BJ (cell line): ENCODE measurements around the gene HTT-AS. TPM values are rescaled to one million over a fixed set of nuclear protein-coding genes. Genes with fewer than 3 reads are reported as not detected.
"Not testable (repeated sequence)": the region's sequence is repeated elsewhere in the genome, so short reads cannot be mapped to it uniquely, and the experiment has no call there.

ENCODE experiments used
- CTCF ChIA-PET: fragments of 350-600 bp; formaldehyde crosslinking; extraction: SDS; loops from one replicate; lab custom pipeline; 2021; ENCODE audit warnings: antibody characterized with exemption, inconsistent platforms; lab: Yijun Ruan, JAX
- POLR2A ChIA-PET: fragments of 300-600 bp; sonication (Branson Sonifier 250); formaldehyde crosslinking; extraction: SDS; loops from one replicate; lab custom pipeline; 2021; ENCODE audit warnings: antibody characterized with exemption; lab: Charles Lee
- DNase-seq: peaks from one replicate; pipeline ENCODE4 v3.0.0-alpha.2; 2011; ENCODE audit warnings: low read depth
- H3K27me3 ChIP-seq: 2 replicates; pipeline ENCODE4 v1.6.0; 2011; ENCODE audit warnings: low read length; ENCODE audit not compliant: control insufficient read depth, insufficient read depth
- H3K36me3 ChIP-seq: 2 replicates; pipeline ENCODE4 v1.5.1; 2011; ENCODE audit warnings: low read length; ENCODE audit not compliant: control insufficient read depth, insufficient read depth
- H3K4me3 ChIP-seq: 2 replicates; pipeline ENCODE4 v1.5.1; 2011; ENCODE audit warnings: low read depth, mild to moderate bottlenecking, control low read depth, low read length
- CTCF ChIP-seq: IDR thresholded peaks from 2 replicates; pipeline ENCODE4 v1.5.1; 2011; ENCODE audit warnings: low read depth, mild to moderate bottlenecking, control low read depth, inconsistent platforms, low read length, moderate library complexity; ENCODE audit not compliant: insufficient read depth
- polyA plus RNA-seq: library from polyadenylated mRNA; depleted of rRNA; stranded (reverse); fragments of >200 nt; gene quantifications from 2 replicates; pipeline ENCODE4 v1.2.3, GENCODE V29; 2011

Gene HTT-AS
- polyA plus RNA-seq, 1 experiment, result not detected

DNA sequence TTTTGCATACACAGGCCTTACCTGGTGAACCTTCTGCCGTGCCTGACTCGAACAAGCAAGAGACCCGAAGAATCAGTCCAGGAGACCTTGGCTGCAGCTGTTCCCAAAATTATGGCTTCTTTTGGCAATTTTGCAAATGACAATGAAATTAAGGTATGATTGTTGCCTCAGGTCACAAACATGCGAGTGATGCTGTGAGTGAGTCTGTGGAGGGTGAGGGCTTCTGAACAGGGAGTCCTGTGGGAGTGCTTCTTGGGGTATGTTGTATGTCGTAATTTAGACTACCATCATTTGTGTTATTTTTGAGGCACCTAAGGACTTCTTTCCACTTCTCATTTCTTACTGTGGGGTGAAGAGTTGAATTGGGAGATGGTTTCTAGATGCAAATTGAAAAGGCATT, 32.9 kb upstream of the HTT-AS start:
- Histone ChIP-seq H3K4me3 (no peak overlapping the region), H3K36me3 (peaks cover 6% of the 10 kb centered on the region), H3K27me3 (no peaks in the 10 kb centered on the region)
- ChIA-PET CTCF (interaction anchor here (0.6 to 8.4 kb wide), 28 partner anchors 9 to 374 kb away, joined by 3 to 67 read pairs (median 4); no protein-coding TSS in a partner anchor), POLR2A (no interaction called here)
- DNase-seq, result no peak
- TF ChIP-seq CTCF, result no peak

- ChIA-PET CTCF (interaction anchor here (0.6 to 8.4 kb wide), 27 partner anchors 10 to 374 kb away, joined by 3 to 67 read pairs (median 4); no protein-coding TSS in a partner anchor), POLR2A (no interaction called here)
- TF ChIP-seq CTCF, result peak; percentile 98
- Histone ChIP-seq H3K4me3 (no peak overlapping the region), H3K27me3 (no peaks in the 10 kb centered on the region), H3K36me3 (peaks cover 6% of the 10 kb centered on the region)
- DNase-seq, result peak; percentile 52
Observed at GRCh38 chr4:3106339-3107186, 32.2 kb upstream of the HTT-AS start.

DNA sequence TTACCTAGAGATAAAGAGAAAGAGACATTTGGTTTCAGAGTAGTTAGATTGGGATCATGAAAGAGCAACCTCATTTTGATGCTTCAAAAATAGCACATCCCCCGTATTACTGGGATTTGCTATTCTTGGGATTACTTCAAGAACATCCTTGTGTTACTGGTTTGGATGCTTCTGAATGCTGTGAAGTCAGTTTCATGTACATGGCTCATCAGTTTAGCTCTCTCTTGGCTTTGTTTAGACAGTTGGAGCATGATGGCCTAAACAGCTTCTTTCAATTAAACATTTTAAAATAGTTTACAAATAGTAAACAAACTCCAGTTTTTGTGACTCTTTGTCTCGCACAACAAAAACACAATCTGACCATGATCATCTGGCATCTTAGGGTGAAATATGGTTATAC, 24.0 kb upstream of the HTT-AS start:
- no peak for DNase-seq
- ChIA-PET CTCF (interaction anchor here (3.6 kb wide), 1 partner anchor 9 kb away, joined by 28 read pairs; no protein-coding TSS in a partner anchor), POLR2A (no interaction called here)

GRCh38 chr4:3096202-3096601, 21.9 kb upstream of the HTT-AS start:
- CTCF ChIA-PET, result interaction anchor here (1.7 to 3.6 kb wide), 2 partner anchors 11 to 113 kb away, joined by 3 to 28 read pairs; no protein-coding TSS in a partner anchor
- no peak overlapping the region for H3K4me3 ChIP-seq
- no peaks in the 10 kb centered on the region for H3K27me3 ChIP-seq
- POLR2A ChIA-PET, result no interaction called here
- DNase-seq, result no peak
- TF ChIP-seq CTCF, result no peak
- H3K36me3 ChIP-seq, result peaks cover 7% of the 10 kb centered on the region

More for the DNA sequence above, 24.0 kb upstream of the HTT-AS start:
- no peak overlapping the region for H3K4me3 ChIP-seq
- no peak for TF ChIP-seq CTCF
- H3K36me3 ChIP-seq, result peaks cover 8% of the 10 kb centered on the region
- H3K27me3 ChIP-seq, result no peaks in the 10 kb centered on the region

GRCh38 chr4:3094701-3095100, 20.4 kb upstream of the HTT-AS start:
- POLR2A ChIA-PET, H3K27me3 ChIP-seq, H3K36me3 ChIP-seq, CTCF ChIA-PET, DNase-seq, H3K4me3 ChIP-seq: not testable (repeated sequence)
